ENCODE data around the gene CADPS2.

DNA sequence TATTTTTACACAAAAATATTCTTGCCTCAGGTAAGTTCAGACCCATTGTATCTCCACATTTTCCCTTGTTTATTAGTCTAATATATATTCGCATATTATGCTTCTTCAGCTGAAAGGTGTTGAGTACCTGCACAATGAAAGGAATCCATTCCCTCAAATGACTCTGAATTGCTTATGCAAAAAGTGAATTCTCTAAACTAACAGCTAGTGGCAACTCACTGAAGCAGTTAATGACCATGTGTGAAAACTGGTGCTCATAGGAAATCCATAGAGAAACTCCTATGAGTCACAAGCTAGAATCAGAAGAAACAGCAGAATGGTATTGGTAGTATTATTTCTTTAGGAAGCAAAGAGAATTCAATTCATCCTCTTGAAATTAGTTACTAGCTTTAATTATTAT is 150.1 kb downstream of the CADPS2 start:
- TF ChIP-seq, protein P1, sequence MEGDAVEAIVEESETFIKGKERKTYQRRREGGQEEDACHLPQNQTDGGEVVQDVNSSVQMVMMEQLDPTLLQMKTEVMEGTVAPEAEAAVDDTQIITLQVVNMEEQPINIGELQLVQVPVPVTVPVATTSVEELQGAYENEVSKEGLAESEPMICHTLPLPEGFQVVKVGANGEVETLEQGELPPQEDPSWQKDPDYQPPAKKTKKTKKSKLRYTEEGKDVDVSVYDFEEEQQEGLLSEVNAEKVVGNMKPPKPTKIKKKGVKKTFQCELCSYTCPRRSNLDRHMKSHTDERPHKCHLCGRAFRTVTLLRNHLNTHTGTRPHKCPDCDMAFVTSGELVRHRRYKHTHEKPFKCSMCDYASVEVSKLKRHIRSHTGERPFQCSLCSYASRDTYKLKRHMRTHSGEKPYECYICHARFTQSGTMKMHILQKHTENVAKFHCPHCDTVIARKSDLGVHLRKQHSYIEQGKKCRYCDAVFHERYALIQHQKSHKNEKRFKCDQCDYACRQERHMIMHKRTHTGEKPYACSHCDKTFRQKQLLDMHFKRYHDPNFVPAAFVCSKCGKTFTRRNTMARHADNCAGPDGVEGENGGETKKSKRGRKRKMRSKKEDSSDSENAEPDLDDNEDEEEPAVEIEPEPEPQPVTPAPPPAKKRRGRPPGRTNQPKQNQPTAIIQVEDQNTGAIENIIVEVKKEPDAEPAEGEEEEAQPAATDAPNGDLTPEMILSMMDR (IDR thresholded peaks at IDR 0.05): no peak
- no peak for TF ChIP-seq ZFX (IDR thresholded peaks at IDR 0.05; ENCODE audit: borderline replicate concordance)
